NT2/D1 (cell line): ENCODE results near the gene AHSA1.
"Not testable (repeated sequence)": the region's sequence is repeated elsewhere in the genome, so short reads cannot be mapped to it uniquely, and the experiment has no call there.

Experiments
- SUZ12 ChIP-seq: IDR thresholded peaks from 2 replicates; pipeline ENCODE4 v1.6.1; 2011; ENCODE audit not compliant: insufficient read length, insufficient read depth; ENCODE audit errors: extremely low read depth
- YY1 ChIP-seq: IDR thresholded peaks from 2 replicates; pipeline ENCODE4 v1.6.1; 2011; ENCODE audit not compliant: insufficient read length, insufficient read depth
- ZNF274 ChIP-seq: IDR thresholded peaks from 2 replicates; pipeline ENCODE4 v1.6.1; 2011; ENCODE audit warnings: mild to moderate bottlenecking, low read depth, low read length

GRCh38 chr14:77416098-77416497 lies 41.8 kb upstream of the AHSA1 start:
- not testable (repeated sequence) for TF ChIP-seq YY1, SUZ12, ZNF274
